SK-N-SH (cell line): ENCODE results near the gene NLRP4. TPM values are rescaled to one million over a fixed set of nuclear protein-coding genes. Genes with fewer than 3 reads are reported as not detected.
"Not testable (repeated sequence)": the region's sequence is repeated elsewhere in the genome, so short reads cannot be mapped to it uniquely, and the experiment has no call there.

Source experiments
- CTCF ChIA-PET: fragments of 300-600, 350-600 bp; formaldehyde crosslinking; extraction: SDS; loops from one replicate; lab custom pipeline; 2021; lab: Yijun Ruan, JAX
- POLR2A ChIA-PET: fragments of 350-600 bp; sonication (Branson Sonifier 250); formaldehyde crosslinking; extraction: SDS; loops from one replicate; lab custom pipeline; 2020; ENCODE audit warnings: antibody characterized with exemption, inconsistent platforms; lab: Yijun Ruan, JAX
- DNase-seq: peaks from one replicate; pipeline ENCODE4 v3.0.0; 2012
- H2AFZ ChIP-seq: fragments of 200-600 bp; sonication (generic); 2 replicates; pipeline ENCODE4 v1.8.1; 2016; ENCODE audit warnings: antibody characterized with exemption, mild to moderate bottlenecking, low read depth
- H3F3A ChIP-seq: fragments of 200-600 bp; sonication (generic); replicated peaks from 2 replicates; pipeline ENCODE3; 2016; ENCODE audit warnings: antibody characterized with exemption, mild to moderate bottlenecking; ENCODE audit not compliant: insufficient read depth
- H3K27ac ChIP-seq, 2 experiments: fragments of 200-500 bp in 1 of 2; fragments of 200-600 bp in 1 of 2; sonication (Bioruptor generic) in 1 of 2; sonication (generic), shearing (Covaris generic) in 1 of 2; 2 replicates each; pipeline versions ENCODE4 v1.5.1 to v1.6.1; 2014 to 2016; ENCODE audit warnings: low read depth in 2 of 2, inconsistent platforms in 1 of 2, low read length in 1 of 2, mild to moderate bottlenecking in 1 of 2, mixed read lengths in 1 of 2
- H3K27me3 ChIP-seq: fragments of 200-600 bp; sonication (generic), shearing (Covaris generic); 2 replicates; pipeline ENCODE4 v1.6.1; 2016; ENCODE audit warnings: mixed run types; ENCODE audit not compliant: insufficient read depth
- H3K36me3 ChIP-seq, 2 experiments: fragments of 200-500 bp in 1 of 2; fragments of 200-600 bp in 1 of 2; sonication (Bioruptor generic) in 1 of 2; sonication (generic) in 1 of 2; replicated peaks in 1 of 2; 2 replicates each; pipeline versions ENCODE3 to v1.5.1; 2014 to 2016; ENCODE audit warnings: low read length in 1 of 2, mild to moderate bottlenecking in 1 of 2; ENCODE audit not compliant: insufficient read depth in 2 of 2, control insufficient read depth in 1 of 2
- H3K4me1 ChIP-seq, 2 experiments: fragments of 200-500 bp in 1 of 2; fragments of 200-600 bp in 1 of 2; sonication (Bioruptor generic) in 1 of 2; sonication (generic), shearing (Covaris generic) in 1 of 2; 2 replicates each; pipeline versions ENCODE4 v1.5.1 to v1.6.1; 2014 to 2016; ENCODE audit warnings: low read depth in 1 of 2, low read length in 1 of 2, mixed run types in 1 of 2; ENCODE audit not compliant: insufficient read depth in 2 of 2, control insufficient read depth in 1 of 2
- H3K4me2 ChIP-seq: fragments of 200-600 bp; sonication (generic), shearing (Covaris generic); 2 replicates; pipeline ENCODE4 v1.6.1; 2017; ENCODE audit warnings: mixed run types
- H3K4me3 ChIP-seq, 2 experiments: fragments of 200-500 bp in 1 of 2; fragments of 200-600 bp in 1 of 2; sonication (Bioruptor generic) in 1 of 2; sonication (generic), shearing (Covaris generic) in 1 of 2; 2 replicates each; pipeline versions ENCODE4 v1.5.1 to v1.8.1; 2014 to 2016; ENCODE audit warnings: low read depth in 2 of 2, inconsistent platforms in 1 of 2, low read length in 1 of 2, mild to moderate bottlenecking in 1 of 2, mixed read lengths in 1 of 2, moderate library complexity in 1 of 2
- H3K79me2 ChIP-seq: fragments of 200-600 bp; sonication (generic); 2 replicates; pipeline ENCODE4 v1.8.1; 2017; ENCODE audit warnings: mild to moderate bottlenecking; ENCODE audit not compliant: insufficient read depth
- H3K9ac ChIP-seq: fragments of 200-600 bp; sonication (generic); 2 replicates; pipeline ENCODE4 v1.6.1; 2017; ENCODE audit warnings: mixed run types
- H3K9me2 ChIP-seq: fragments of 200-600 bp; sonication (generic); 2 replicates; pipeline ENCODE4 v1.6.1; 2017; ENCODE audit warnings: mixed run types
- H3K9me3 ChIP-seq: fragments of 200-600 bp; sonication (generic); 2 replicates; pipeline ENCODE4 v1.6.1; 2017; ENCODE audit warnings: mixed run types, mild to moderate bottlenecking, moderate library complexity
- H4K20me1 ChIP-seq: fragments of 200-600 bp; sonication (generic); 2 replicates; pipeline ENCODE4 v1.6.1; 2017; ENCODE audit warnings: mild to moderate bottlenecking, mixed run types; ENCODE audit not compliant: insufficient read depth
- ELF1 ChIP-seq: IDR thresholded peaks from 2 replicates; pipeline ENCODE4 v1.4.0; 2012
- FOXJ3 ChIP-seq: sonication (generic); formaldehyde crosslinking; IDR thresholded peaks from 2 replicates; pipeline ENCODE4 v1.5.1; 2020; ENCODE audit warnings: mild to moderate bottlenecking, missing genetic modification reagents
- GABPA ChIP-seq: IDR thresholded peaks from 2 replicates; pipeline ENCODE4 v1.4.0; 2012; ENCODE audit warnings: low read depth, mild to moderate bottlenecking
- IRF3 ChIP-seq: fragments of 150-350 bp; IDR thresholded peaks from 2 replicates; pipeline ENCODE4 v1.6.1; 2016; ENCODE audit warnings: mild to moderate bottlenecking, low read depth, low read length
- PBX3 ChIP-seq: IDR thresholded peaks from 2 replicates; pipeline ENCODE4; 2012
- REST ChIP-seq: IDR thresholded peaks from 2 replicates; pipeline ENCODE4 v1.6.1; 2012; ENCODE audit warnings: mild to moderate bottlenecking, low read depth, low read length, moderate library complexity
- SIN3A ChIP-seq: IDR thresholded peaks from 2 replicates; pipeline ENCODE4 v1.6.1; 2012; ENCODE audit warnings: low read depth, mild to moderate bottlenecking, low read length, moderate library complexity, borderline replicate concordance
- SMC3 ChIP-seq: IDR thresholded peaks from 2 replicates; pipeline ENCODE4 v1.6.1; 2012; ENCODE audit warnings: low read depth, low read length, improper control_type of control experiment
- TAF1 ChIP-seq: IDR thresholded peaks from 2 replicates; pipeline ENCODE4 v1.6.1; 2012; ENCODE audit warnings: low read depth, mild to moderate bottlenecking, low read length, moderate library complexity, borderline replicate concordance
- TCF12 ChIP-seq: IDR thresholded peaks from 2 replicates; pipeline ENCODE4 v1.4.0; 2012
- TEAD4 ChIP-seq: IDR thresholded peaks from 2 replicates; pipeline ENCODE4 v1.4.0; 2012; ENCODE audit warnings: mild to moderate bottlenecking, borderline replicate concordance; ENCODE audit not compliant: insufficient read depth
- WGBS: methylation state at CpG from one replicate; pipeline ENCODE4 v1.1.6; 2017; ENCODE audit warnings: low lambda C conversion rate; 5-methylcytosine and 5-hydroxymethylcytosine counted together
- polyA plus RNA-seq, 3 experiments: library from polyadenylated mRNA; depleted of rRNA; stranded (reverse); fragments of >200 nt; gene quantifications; 2 replicates each; pipeline ENCODE4 v1.2.3, GENCODE V29; 2012
- TF ChIP-seq, protein P1 (sequence below): IDR thresholded peaks from 2 replicates; pipeline ENCODE4 v1.4.0; 2012; ENCODE audit warnings: low read depth, borderline replicate concordance
- TF ChIP-seq, protein P2 (sequence below): fragments of 200-600 bp; sonication (generic); IDR thresholded peaks from 2 replicates; pipeline ENCODE4 v1.6.1; 2017; ENCODE audit warnings: antibody characterized with exemption, mild to moderate bottlenecking, moderate library complexity

The NLRP4 gene
- polyA plus RNA-seq, 1 of the 3 experiments (the other 2 are of a cell fraction), result 0.02 TPM

DNA sequence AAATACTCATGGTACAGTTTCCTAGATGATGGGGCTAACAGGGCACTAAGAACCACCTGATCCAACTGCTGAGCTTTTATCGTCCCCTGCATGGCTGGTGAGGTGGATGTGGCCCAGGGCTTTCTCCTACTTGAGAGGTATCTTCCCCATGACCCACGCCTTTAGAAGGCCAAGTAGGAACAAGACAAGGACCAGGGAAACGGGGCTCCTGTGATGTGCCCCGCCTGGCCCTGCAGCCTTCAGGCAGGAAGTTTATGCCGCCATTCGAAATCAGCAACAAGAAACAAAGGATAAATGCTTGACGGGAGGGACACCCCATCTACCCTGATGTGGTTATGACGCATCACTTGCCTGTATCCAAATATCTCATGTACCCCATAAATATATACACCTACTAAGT, 91.7 kb downstream of the NLRP4 start:
- no peak overlapping the region for H3K4me2 ChIP-seq
- H2AFZ ChIP-seq, result no peak overlapping the region
- no peaks in the 10 kb centered on the region for H3F3A ChIP-seq
- no peaks in the 10 kb centered on the region for H3K79me2 ChIP-seq
- DNase-seq, result no peak
- H4K20me1 ChIP-seq, result no peaks in the 10 kb centered on the region
- no peaks in the 10 kb centered on the region for H3K36me3 ChIP-seq
- no peak overlapping the region for H3K27ac ChIP-seq
- H3K9me3 ChIP-seq, result no peaks in the 10 kb centered on the region
- no peaks in the 10 kb centered on the region for H3K4me1 ChIP-seq
- H3K27me3 ChIP-seq, result peaks cover 8% of the 10 kb centered on the region; the same call in 1 of the 2 replicates
- TF ChIP-seq TAF1 (no peak), REST (no peak), GABPA (no peak), IRF3 (no peak), SIN3A (no peak), ELF1 (no peak), TCF12 (no peak), PBX3 (no peak), TEAD4 (no peak), FOXJ3 (CRISPR knock-in tag) (no peak), SMC3 (no peak)
- TF ChIP-seq, protein P1, sequence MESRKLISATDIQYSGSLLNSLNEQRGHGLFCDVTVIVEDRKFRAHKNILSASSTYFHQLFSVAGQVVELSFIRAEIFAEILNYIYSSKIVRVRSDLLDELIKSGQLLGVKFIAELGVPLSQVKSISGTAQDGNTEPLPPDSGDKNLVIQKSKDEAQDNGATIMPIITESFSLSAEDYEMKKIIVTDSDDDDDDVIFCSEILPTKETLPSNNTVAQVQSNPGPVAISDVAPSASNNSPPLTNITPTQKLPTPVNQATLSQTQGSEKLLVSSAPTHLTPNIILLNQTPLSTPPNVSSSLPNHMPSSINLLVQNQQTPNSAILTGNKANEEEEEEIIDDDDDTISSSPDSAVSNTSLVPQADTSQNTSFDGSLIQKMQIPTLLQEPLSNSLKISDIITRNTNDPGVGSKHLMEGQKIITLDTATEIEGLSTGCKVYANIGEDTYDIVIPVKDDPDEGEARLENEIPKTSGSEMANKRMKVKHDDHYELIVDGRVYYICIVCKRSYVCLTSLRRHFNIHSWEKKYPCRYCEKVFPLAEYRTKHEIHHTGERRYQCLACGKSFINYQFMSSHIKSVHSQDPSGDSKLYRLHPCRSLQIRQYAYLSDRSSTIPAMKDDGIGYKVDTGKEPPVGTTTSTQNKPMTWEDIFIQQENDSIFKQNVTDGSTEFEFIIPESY, result no peak
- TF ChIP-seq, protein P2, sequence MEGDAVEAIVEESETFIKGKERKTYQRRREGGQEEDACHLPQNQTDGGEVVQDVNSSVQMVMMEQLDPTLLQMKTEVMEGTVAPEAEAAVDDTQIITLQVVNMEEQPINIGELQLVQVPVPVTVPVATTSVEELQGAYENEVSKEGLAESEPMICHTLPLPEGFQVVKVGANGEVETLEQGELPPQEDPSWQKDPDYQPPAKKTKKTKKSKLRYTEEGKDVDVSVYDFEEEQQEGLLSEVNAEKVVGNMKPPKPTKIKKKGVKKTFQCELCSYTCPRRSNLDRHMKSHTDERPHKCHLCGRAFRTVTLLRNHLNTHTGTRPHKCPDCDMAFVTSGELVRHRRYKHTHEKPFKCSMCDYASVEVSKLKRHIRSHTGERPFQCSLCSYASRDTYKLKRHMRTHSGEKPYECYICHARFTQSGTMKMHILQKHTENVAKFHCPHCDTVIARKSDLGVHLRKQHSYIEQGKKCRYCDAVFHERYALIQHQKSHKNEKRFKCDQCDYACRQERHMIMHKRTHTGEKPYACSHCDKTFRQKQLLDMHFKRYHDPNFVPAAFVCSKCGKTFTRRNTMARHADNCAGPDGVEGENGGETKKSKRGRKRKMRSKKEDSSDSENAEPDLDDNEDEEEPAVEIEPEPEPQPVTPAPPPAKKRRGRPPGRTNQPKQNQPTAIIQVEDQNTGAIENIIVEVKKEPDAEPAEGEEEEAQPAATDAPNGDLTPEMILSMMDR, result no peak
- no peak overlapping the region for H3K4me3 ChIP-seq
- CTCF ChIA-PET, result no interaction called here
- no peak overlapping the region for H3K9ac ChIP-seq
- under 1% methylated on average over 7 of the region's 8 CpGs for WGBS
- POLR2A ChIA-PET, result no interaction called here
- H3K9me2 ChIP-seq, result no peaks in the 10 kb centered on the region

- CTCF ChIA-PET, H3K9me2 ChIP-seq, H3K36me3 ChIP-seq, H3K9me3 ChIP-seq, H2AFZ ChIP-seq, H3K79me2 ChIP-seq, H4K20me1 ChIP-seq, H3K4me3 ChIP-seq, DNase-seq, H3F3A ChIP-seq, H3K4me1 ChIP-seq, H3K9ac ChIP-seq, POLR2A ChIA-PET, H3K4me2 ChIP-seq, H3K27ac ChIP-seq: not testable (repeated sequence)
- peaks cover 19% of the 10 kb centered on the region; the same call in 1 of the 2 replicates for H3K27me3 ChIP-seq
- WGBS, result 31% methylated on average over 5 of the region's 5 CpGs
Observed at GRCh38 chr19:55929258-55929657, 92.9 kb downstream of the NLRP4 start.
